ENCODE data around the gene TMEM231. TPM values are rescaled to one million over a fixed set of nuclear protein-coding genes. Genes with fewer than 3 reads are reported as not detected.

The TMEM231 gene
- total and polyA plus RNA-seq, 11 donors: 1.7 to 9.1 (median 7.1) TPM

- Histone ChIP-seq H3K4me3 (no peak overlapping the region), H3K9me3 (no peaks in the 10 kb centered on the region), H3K27me3 (no peaks in the 10 kb centered on the region), H3K36me3 (peaks cover 0 to 82% (median 69%) of the 10 kb centered on the region in 9 donors), H3K4me1 (peaks cover 0 to 28% (median 6%) of the 10 kb centered on the region in 12 donors), H3K27ac (no peak overlapping the region)
- intact Hi-C loops (cut with DNase I): no loop called here
- no peak for DNase-seq
- ATAC-seq: no peak
- 83 to 95% (median 89%) methylated on average over 2 of the region's 2 CpGs for WGBS, 4 donors
- no peak for TF ChIP-seq POLR2A (IDR thresholded peaks at IDR 0.05)
- no peak for TF ChIP-seq CTCF (IDR thresholded peaks at IDR 0.05)
Measured at GRCh38 chr16:75578725-75579124, 22.7 kb upstream of the TMEM231 start.

- H3K9me3 ChIP-seq: no peaks in the 10 kb centered on the region
- H3K4me3 ChIP-seq: no peak overlapping the region
- no peak overlapping the region for H3K27ac ChIP-seq
- ATAC-seq: no peak
- DNase-seq: no peak
- TF ChIP-seq CTCF (IDR thresholded peaks at IDR 0.05): no peak
- no peak for TF ChIP-seq POLR2A (IDR thresholded peaks at IDR 0.05)
- WGBS, 4 donors: 80 to 88% (median 83%) methylated on average over 7 of the region's 7 CpGs
- peaks cover 0 to 33% (median 9%) of the 10 kb centered on the region in 12 donors for H3K4me1 ChIP-seq
- intact Hi-C loops (cut with DNase I): no loop called here
- no peaks in the 10 kb centered on the region for H3K27me3 ChIP-seq
- peaks cover 0 to 87% (median 75%) of the 10 kb centered on the region in 9 donors for H3K36me3 ChIP-seq
Measured at GRCh38 chr16:75578212-75578611, 22.2 kb upstream of the TMEM231 start.

GRCh38 chr16:75576384-75576811 lies 20.3 kb upstream of the TMEM231 start:
- no peaks in the 10 kb centered on the region for H3K9me3 ChIP-seq
- 42 to 57% (median 50%) methylated on average over 3 of the region's 3 CpGs for WGBS, 4 donors
- H3K27me3 ChIP-seq: no peaks in the 10 kb centered on the region
- H3K4me3 ChIP-seq: no peak overlapping the region
- DNase-seq: no peak
- peak in 1 of 4 donors; percentile 18 for ATAC-seq
- intact Hi-C loops (cut with DNase I): no loop called here
- TF ChIP-seq POLR2A (IDR thresholded peaks at IDR 0.05) (no peak), CTCF (IDR thresholded peaks at IDR 0.05) (no peak)
- H3K27ac ChIP-seq: no peak overlapping the region
- H3K36me3 ChIP-seq: peaks cover 0 to 100% (median 93%) of the 10 kb centered on the region in 9 donors
- peaks cover 2 to 51% (median 24%) of the 10 kb centered on the region in 12 donors for H3K4me1 ChIP-seq

- no peak for DNase-seq
- Histone ChIP-seq H3K36me3 (peaks cover 0 to 100% (median 97%) of the 10 kb centered on the region in 9 donors), H3K4me1 (peaks cover 3 to 56% (median 29%) of the 10 kb centered on the region in 12 donors), H3K9me3 (no peaks in the 10 kb centered on the region), H3K4me3 (no peak overlapping the region), H3K27ac (no peak overlapping the region), H3K27me3 (no peaks in the 10 kb centered on the region)
- ATAC-seq: no peak
- 50 to 63% (median 57%) methylated on average over 3 of the region's 3 CpGs for WGBS, 4 donors
- intact Hi-C loops (cut with DNase I): no loop called here
- TF ChIP-seq CTCF (IDR thresholded peaks at IDR 0.05): no peak
- no peak for TF ChIP-seq POLR2A (IDR thresholded peaks at IDR 0.05)
Measured at GRCh38 chr16:75575958-75576357, 19.9 kb upstream of the TMEM231 start.

Measured in heart left ventricle (tissue), 16 donors.